Neural cell (in vitro differentiated cells): Measurements from ENCODE around the gene GUCY1A2. TPM values are rescaled to one million over a fixed set of nuclear protein-coding genes. Genes with fewer than 3 reads are reported as not detected.

Experiments used
- H2AFZ ChIP-seq: fragments of 200-600, 300-800 bp; sonication (generic), shearing (Covaris generic); 2 replicates; pipeline ENCODE4 v1.6.0; 2014; ENCODE audit warnings: low read depth, mild to moderate bottlenecking, antibody characterized with exemption, low read length, moderate library complexity
- H3F3A ChIP-seq: fragments of 200-600 bp; shearing (Covaris generic); 2 replicates; pipeline ENCODE4 v1.6.1; 2016; ENCODE audit warnings: mild to moderate bottlenecking, moderate library complexity, mixed read lengths, antibody characterized with exemption, low read length; ENCODE audit not compliant: insufficient read depth, poor library complexity, severe bottlenecking
- H3K27ac ChIP-seq: fragments of 200-600, 300-800 bp; sonication (generic), shearing (Covaris generic); 2 replicates; pipeline ENCODE4 v1.5.1; 2014; ENCODE audit warnings: mild to moderate bottlenecking, low read length, moderate library complexity
- H3K27me3 ChIP-seq: fragments of 300-800, 200-600 bp; sonication (generic), shearing (Covaris generic); 2 replicates; pipeline ENCODE4 v1.6.0; 2014; ENCODE audit warnings: mild to moderate bottlenecking, low read depth, low read length, moderate library complexity; ENCODE audit not compliant: insufficient read depth
- H3K36me3 ChIP-seq: fragments of 300-800, 200-600 bp; sonication (generic), shearing (Covaris generic); 2 replicates; pipeline ENCODE4 v1.5.1; 2014; ENCODE audit warnings: mild to moderate bottlenecking, antibody characterized with exemption, low read length, moderate library complexity; ENCODE audit not compliant: insufficient read depth
- H3K4me2 ChIP-seq: fragments of 300-800, 200-600 bp; sonication (generic), shearing (Covaris generic); 2 replicates; pipeline ENCODE4 v1.6.0; 2014; ENCODE audit warnings: mild to moderate bottlenecking, low read length
- H3K4me3 ChIP-seq: fragments of 300-800, 200-600 bp; sonication (generic), shearing (Covaris generic); 2 replicates; pipeline ENCODE4 v1.5.1; 2014; ENCODE audit warnings: mild to moderate bottlenecking, low read length, moderate library complexity
- H3K79me2 ChIP-seq: fragments of 200-600 bp; shearing (Covaris generic); replicated peaks from 2 replicates; pipeline ENCODE4 v1.6.0; 2014; ENCODE audit warnings: mild to moderate bottlenecking, low read length, moderate library complexity; ENCODE audit not compliant: insufficient read depth
- H3K9ac ChIP-seq: fragments of 300-800, 200-600 bp; sonication (generic), shearing (Covaris generic); 2 replicates; pipeline ENCODE4 v1.6.1; 2016; ENCODE audit warnings: mild to moderate bottlenecking, low read length, mixed read lengths
- H3K9me2 ChIP-seq: fragments of 200-600 bp; shearing (Covaris generic); 2 replicates; pipeline ENCODE4 v1.6.1; 2016; ENCODE audit warnings: mild to moderate bottlenecking, low read length, mixed read lengths; ENCODE audit not compliant: insufficient read depth
- H3K9me3 ChIP-seq: fragments of 200-600, 300-800 bp; sonication (generic), shearing (Covaris generic); 2 replicates; pipeline ENCODE4 v1.6.1; 2016; ENCODE audit warnings: mild to moderate bottlenecking, mixed run types, low read length, moderate library complexity, mixed read lengths
- H4K20me1 ChIP-seq: fragments of 200-600 bp; shearing (Covaris generic); 2 replicates; pipeline ENCODE4 v1.6.1; 2016; ENCODE audit warnings: mild to moderate bottlenecking, mixed run types; ENCODE audit not compliant: insufficient read depth
- CTCF ChIP-seq: fragments of 450-650 bp; IDR thresholded peaks from 2 replicates; pipeline ENCODE4 v1.5.1; 2014; ENCODE audit warnings: antibody characterized with exemption, mild to moderate bottlenecking, moderate library complexity; ENCODE audit not compliant: poor library complexity, severe bottlenecking
- EP300 ChIP-seq: fragments of 450-650 bp; conservative IDR thresholded peaks from 2 replicates; pipeline ENCODE4 v1.6.1; 2014; ENCODE audit warnings: antibody characterized with exemption, mild to moderate bottlenecking, moderate library complexity; ENCODE audit not compliant: poor library complexity, severe bottlenecking
- EZH2 ChIP-seq: fragments of 200-600, 300-800 bp; shearing (Covaris generic), sonication (generic); IDR thresholded peaks from 2 replicates; pipeline ENCODE4 v1.6.1; 2014; ENCODE audit warnings: antibody characterized with exemption, low read length, borderline replicate concordance, mild to moderate bottlenecking; ENCODE audit not compliant: insufficient read depth, poor library complexity, severe bottlenecking
- MXI1 ChIP-seq: fragments of 450-650 bp; conservative IDR thresholded peaks from 2 replicates; pipeline ENCODE4 v1.6.1; 2014; ENCODE audit warnings: antibody characterized with exemption, mild to moderate bottlenecking; ENCODE audit not compliant: poor library complexity, severe bottlenecking
- POLR2AphosphoS5 ChIP-seq: IDR thresholded peaks from 2 replicates; pipeline ENCODE4 v1.6.1; 2012
- RAD21 ChIP-seq: fragments of 450-650 bp; conservative IDR thresholded peaks from 2 replicates; pipeline ENCODE4 v1.6.1; 2014; ENCODE audit warnings: antibody characterized with exemption, mild to moderate bottlenecking, moderate library complexity
- REST ChIP-seq: IDR thresholded peaks from 2 replicates; pipeline ENCODE4 v1.6.1; 2012; ENCODE audit warnings: borderline replicate concordance
- SMC3 ChIP-seq: fragments of 450-650 bp; conservative IDR thresholded peaks from 2 replicates; pipeline ENCODE4 v1.6.1; 2014; ENCODE audit warnings: antibody characterized with exemption, mild to moderate bottlenecking, moderate library complexity; ENCODE audit not compliant: poor library complexity
- TAF1 ChIP-seq: IDR thresholded peaks from 2 replicates; pipeline ENCODE4 v1.6.1; 2012; ENCODE audit warnings: low read depth
- polyA plus RNA-seq: library from polyadenylated mRNA; depleted of rRNA; stranded (reverse); fragments of >200 nt; gene quantifications from 2 replicates; pipeline ENCODE4 v1.2.3, GENCODE V29; 2014

GUCY1A2 gene
- polyA plus RNA-seq, 1 donor from 2014 or later, result 5.1 TPM

GRCh38 chr11:106959386-106959785, 58.9 kb downstream of the GUCY1A2 start:
- H3K4me2 ChIP-seq, result no peak overlapping the region
- H3F3A ChIP-seq, result no peaks in the 10 kb centered on the region
- no peaks in the 10 kb centered on the region for H4K20me1 ChIP-seq
- H3K9me3 ChIP-seq, result no peaks in the 10 kb centered on the region
- H3K36me3 ChIP-seq, result no peaks in the 10 kb centered on the region
- no peak overlapping the region for H3K27ac ChIP-seq
- H3K4me3 ChIP-seq, result no peak overlapping the region
- H3K79me2 ChIP-seq, result no peaks in the 10 kb centered on the region
- no peaks in the 10 kb centered on the region for H3K9me2 ChIP-seq
- no peak overlapping the region for H3K9ac ChIP-seq
- TF ChIP-seq RAD21 (no peak), EZH2 (no peak), TAF1 (no peak), EP300 (no peak), MXI1 (no peak), SMC3 (no peak), CTCF (no peak), REST (no peak), POLR2AphosphoS5 (no peak)
- H2AFZ ChIP-seq, result no peak overlapping the region
- H3K27me3 ChIP-seq, result no peaks in the 10 kb centered on the region

GRCh38 chr11:106958517-106959248, 59.6 kb downstream of the GUCY1A2 start:
- H3K9ac ChIP-seq, result no peak overlapping the region
- no peaks in the 10 kb centered on the region for H4K20me1 ChIP-seq
- H3K36me3 ChIP-seq, result no peaks in the 10 kb centered on the region
- no peaks in the 10 kb centered on the region for H3K79me2 ChIP-seq
- no peak overlapping the region for H2AFZ ChIP-seq
- no peak overlapping the region for H3K4me3 ChIP-seq
- H3K4me2 ChIP-seq, result no peak overlapping the region
- H3K9me3 ChIP-seq, result no peaks in the 10 kb centered on the region
- TF ChIP-seq POLR2AphosphoS5 (no peak), TAF1 (no peak), EP300 (no peak), REST (no peak), EZH2 (no peak), CTCF (no peak), MXI1 (no peak), SMC3 (no peak), RAD21 (no peak)
- no peaks in the 10 kb centered on the region for H3F3A ChIP-seq
- no peak overlapping the region for H3K27ac ChIP-seq
- H3K27me3 ChIP-seq, result no peaks in the 10 kb centered on the region
- no peaks in the 10 kb centered on the region for H3K9me2 ChIP-seq
